NCI-H2107 (cell line): ENCODE results near the gene OPRL1.
"Not testable (repeated sequence)": the region's sequence is repeated elsewhere in the genome, so short reads cannot be mapped to it uniquely, and the experiment has no call there.

Experiments
- DNase-seq: peaks from one replicate; lab custom pipeline; 2025; lab: John Stamatoyannopoulos, UW

OPRL1 gene

GRCh38 chr20:64087226-64087825 is 7.4 kb downstream of the OPRL1 start:
- not testable (repeated sequence) for DNase-seq

GRCh38 chr20:64088586-64088985 is 8.7 kb downstream of the OPRL1 start:
- not testable (repeated sequence) for DNase-seq

GRCh38 chr20:64090165-64090564 is 10.3 kb downstream of the OPRL1 start:
- DNase-seq: no peak

DNA sequence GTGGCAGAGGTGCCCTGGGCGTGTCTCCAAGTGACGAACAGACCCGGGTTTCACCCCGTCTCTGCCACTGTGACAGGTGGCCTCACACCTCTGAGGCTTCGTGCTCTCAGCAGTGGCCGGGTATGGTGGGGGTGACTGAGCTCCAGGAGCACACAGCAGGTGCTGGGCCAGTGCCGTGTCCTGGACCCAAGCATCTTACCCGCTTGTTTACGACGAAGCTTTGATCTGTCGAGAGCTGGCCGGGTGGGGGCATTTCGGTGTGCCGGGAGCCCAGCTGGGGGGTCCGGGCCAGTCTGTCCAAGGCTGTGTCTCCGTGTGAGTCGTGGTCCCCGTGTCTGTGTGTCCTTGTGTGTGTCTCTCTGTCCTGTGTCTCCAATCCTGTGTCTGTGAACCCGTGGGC is 11.5 kb downstream of the OPRL1 start:
- no peak for DNase-seq

DNA sequence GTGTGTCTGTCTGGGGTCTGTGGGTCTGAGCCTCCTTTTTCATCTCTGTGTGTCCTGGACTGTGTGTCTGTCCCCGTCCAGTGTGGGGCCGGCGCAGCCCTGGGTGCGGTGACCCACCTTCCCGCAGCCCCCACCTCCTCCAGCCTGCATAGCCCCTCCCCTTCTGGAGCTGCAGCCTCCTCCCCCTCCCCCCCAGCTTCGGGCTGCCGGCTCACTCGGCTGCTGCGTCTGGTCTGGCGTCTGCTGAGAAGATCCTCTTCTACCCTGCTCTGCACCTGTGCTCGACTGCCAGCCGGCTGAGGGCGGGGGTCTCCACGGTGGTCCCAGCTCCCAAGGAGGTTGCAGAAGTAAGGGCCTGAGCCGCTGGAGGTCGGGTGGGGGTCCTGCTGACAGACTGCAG is 11.9 kb downstream of the OPRL1 start:
- DNase-seq: no peak

DNA sequence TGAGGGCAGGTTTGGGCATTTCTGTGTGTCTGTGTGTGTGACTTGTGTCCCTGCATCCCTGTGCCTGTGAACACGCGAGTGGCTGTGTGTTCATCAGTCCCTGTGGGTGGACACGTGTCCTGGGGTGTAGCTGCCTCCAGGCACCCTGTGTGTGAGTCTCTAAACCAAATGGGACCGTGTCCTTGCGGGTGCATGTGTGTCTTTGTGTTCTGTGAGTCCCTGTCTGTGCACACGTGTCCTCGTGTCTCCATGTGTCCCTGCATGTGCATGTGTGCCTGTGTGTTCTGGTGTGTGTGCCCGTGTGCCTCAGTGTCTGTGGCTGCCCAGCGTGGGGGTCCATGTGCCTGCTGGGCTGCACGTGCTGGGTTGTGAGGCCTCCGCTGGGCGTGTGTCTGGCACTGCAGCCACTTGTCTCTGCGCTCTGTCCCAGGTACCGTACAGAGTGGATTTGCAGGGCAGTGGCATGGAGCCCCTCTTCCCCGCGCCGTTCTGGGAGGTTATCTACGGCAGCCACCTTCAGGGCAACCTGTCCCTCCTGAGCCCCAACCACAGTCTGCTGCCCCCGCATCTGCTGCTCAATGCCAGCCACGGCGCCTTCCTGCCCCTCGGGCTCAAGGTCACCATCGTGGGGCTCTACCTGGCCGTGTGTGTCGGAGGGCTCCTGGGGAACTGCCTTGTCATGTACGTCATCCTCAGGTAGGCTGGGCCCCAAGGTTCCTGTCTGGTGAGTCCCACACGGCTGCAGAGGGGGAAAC is 12.6 kb downstream of the OPRL1 start:
- no peak for DNase-seq

- DNase-seq: no peak
Observed at GRCh38 chr20:64093013-64093503, 13.2 kb downstream of the OPRL1 start.

DNA sequence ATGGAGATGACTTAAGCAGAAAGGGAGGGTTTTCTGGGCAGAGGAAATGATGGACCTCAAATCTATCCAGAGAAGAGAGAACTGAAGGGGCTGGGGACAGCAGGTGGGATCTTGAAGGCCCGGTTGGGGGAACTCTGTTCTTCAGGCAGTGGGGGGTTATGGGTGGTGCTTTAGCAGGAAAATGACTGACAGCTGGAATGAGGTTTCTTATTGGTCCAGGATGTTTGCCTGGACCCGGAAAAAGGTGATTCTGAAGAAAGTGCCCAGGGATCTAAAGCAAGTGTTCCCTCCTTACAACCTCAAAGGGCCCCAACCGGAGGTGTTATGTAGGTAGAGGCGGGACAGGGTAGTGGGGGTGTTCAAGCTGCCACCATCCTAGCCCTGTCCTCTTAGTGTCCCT is 15.6 kb downstream of the OPRL1 start:
- DNase-seq: no peak

- DNase-seq: no peak
Observed at GRCh38 chr20:64095927-64096326, 16.0 kb downstream of the OPRL1 start.

- DNase-seq: no peak
Observed at GRCh38 chr20:64096535-64096934, 16.7 kb downstream of the OPRL1 start.

DNA sequence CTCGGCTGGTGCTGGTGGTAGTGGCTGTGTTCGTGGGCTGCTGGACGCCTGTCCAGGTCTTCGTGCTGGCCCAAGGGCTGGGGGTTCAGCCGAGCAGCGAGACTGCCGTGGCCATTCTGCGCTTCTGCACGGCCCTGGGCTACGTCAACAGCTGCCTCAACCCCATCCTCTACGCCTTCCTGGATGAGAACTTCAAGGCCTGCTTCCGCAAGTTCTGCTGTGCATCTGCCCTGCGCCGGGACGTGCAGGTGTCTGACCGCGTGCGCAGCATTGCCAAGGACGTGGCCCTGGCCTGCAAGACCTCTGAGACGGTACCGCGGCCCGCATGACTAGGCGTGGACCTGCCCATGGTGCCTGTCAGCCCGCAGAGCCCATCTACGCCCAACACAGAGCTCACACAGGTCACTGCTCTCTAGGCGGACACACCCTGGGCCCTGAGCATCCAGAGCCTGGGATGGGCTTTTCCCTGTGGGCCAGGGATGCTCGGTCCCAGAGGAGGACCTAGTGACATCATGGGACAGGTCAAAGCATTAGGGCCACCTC is 18.7 kb downstream of the OPRL1 start:
- DNase-seq: no peak

DNA sequence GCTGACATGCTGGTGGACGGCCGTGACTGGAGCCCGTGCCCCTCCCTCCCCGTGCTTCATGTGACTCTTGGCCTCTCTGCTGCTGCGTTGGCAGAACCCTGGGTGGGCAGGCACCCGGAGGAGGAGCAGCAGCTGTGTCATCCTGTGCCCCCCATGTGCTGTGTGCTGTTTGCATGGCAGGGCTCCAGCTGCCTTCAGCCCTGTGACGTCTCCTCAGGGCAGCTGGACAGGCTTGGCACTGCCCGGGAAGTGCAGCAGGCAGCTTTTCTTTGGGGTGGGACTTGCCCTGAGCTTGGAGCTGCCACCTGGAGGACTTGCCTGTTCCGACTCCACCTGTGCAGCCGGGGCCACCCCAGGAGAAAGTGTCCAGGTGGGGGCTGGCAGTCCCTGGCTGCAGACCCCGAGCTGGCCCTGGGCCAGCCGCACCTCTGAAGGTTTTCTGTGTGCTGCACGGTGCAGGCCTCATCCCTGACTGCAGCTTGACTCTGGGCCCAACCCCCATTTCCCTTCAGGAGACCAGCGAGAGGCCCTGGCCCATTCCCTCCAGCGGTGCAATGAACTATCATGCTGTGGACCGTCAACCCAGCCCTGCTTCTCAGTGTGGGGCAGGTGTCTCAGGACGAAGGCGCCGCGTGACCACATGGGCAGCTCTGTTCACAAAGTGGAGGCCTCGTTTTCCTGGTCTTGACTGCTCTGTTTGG is 19.4 kb downstream of the OPRL1 start:
- DNase-seq: no peak

DNA sequence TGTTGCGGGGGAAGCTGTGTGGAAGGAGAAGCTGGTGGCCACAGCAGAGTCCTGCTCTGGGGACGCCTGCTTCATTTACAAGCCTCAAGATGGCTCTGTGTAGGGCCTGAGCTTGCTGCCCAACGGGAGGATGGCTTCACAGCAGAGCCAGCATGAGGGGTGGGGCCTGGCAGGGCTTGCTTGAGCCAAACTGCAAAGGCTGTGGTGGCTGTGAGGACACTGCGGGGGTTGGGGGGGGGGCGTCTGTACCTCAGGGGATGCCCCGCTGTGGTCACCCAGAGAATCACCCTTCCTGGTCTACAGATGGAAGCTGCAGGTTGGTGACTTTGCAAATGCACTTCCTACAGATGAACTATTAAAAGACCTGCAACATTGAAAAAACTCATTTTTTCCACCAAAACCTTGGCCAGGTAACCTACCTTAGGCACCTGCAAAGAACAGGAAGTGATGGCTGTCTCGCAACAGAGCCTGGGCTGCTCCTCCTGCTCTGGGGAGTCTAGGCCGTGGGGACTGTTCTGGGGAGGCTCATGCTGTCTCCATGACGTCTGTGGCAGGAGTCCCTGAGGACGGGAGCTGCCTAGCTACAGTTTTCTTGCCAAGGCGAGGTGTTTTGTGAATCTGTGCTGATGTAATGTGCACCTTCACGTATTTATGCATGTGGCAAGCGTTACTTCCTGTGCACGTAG is 20.1 kb downstream of the OPRL1 start:
- peak; percentile 82 for DNase-seq

DNA sequence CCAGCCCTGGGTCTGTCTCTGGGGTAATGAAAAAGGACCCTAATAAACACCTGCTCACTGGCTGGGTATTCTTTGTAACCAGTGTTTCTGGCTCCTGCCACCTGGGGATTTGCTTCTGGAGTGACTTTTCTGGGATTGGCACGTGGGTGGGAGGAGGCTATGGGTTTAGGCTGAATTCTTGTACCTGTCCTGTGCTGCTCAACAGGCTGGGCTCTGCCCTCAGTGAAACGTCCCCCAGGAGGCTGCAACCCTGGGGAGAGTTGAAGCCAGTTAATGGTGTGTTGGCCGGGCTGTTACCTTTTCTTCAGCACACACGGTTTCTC is 20.6 kb downstream of the OPRL1 start:
- DNase-seq: no peak

DNA sequence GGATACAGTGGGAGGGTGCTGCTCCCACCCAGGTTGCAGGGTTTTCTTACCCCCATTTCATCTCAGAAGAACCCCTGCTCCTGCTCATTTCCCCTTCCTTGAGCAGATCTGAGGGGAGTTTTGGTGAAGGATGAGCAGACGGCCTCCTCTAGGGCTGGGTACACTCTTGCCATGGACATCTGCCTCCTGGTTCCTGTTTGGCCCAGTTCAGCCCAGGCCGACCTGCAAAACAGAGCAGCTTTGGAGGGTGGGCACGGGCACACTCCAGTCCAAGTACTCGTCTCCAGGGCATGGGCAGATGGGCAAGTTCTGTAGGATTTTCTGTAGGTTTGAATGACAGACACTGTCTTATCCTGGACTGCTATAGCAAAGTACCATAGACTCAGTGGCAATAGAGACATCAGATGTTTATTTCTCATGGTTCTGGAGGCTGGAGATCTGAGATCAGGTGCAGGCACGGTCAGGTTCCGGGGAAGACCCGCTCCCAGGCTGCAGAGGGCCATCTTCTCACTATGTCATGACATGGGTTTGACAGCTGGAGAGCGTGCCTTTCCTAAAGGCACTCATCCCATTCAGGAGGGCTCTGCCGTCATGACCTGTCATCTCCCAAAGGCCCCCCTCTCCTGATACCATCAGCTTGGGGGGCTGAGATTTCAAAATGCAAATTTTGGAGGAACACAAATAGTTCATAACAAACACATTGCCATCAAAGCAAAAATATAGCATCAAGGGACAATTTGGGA is 21.2 kb downstream of the OPRL1 start:
- no peak for DNase-seq

- DNase-seq: no peak
Observed at GRCh38 chr20:64101731-64102621, 22.1 kb downstream of the OPRL1 start.

GRCh38 chr20:64102647-64103354 is 22.9 kb downstream of the OPRL1 start:
- DNase-seq: peak; percentile 86

- no peak for DNase-seq
Observed at GRCh38 chr20:64103871-64104666, 24.2 kb downstream of the OPRL1 start.
